Suprapubic skin (tissue), 4 donors: ENCODE results near the gene NAXD.

Experiments used
- CTCF ChIP-seq, 2 donors: fragments of 200-600 bp in 1 of 2; fragments of 450-650 bp in 1 of 2; sonication (generic) in 1 of 2; IDR thresholded peaks; one replicate each; pipeline ENCODE4 v1.5.1; 2016 to 2019; ENCODE audit warnings: antibody characterized with exemption in 2 of 2, mild to moderate bottlenecking in 1 of 2, moderate library complexity in 1 of 2
- POLR2A ChIP-seq, 2 donors: fragments of 450-650 bp; IDR thresholded peaks; one replicate each; pipeline ENCODE4 v1.6.1; 2017; ENCODE audit warnings: antibody characterized with exemption in 2 of 2, mild to moderate bottlenecking in 2 of 2, moderate library complexity in 2 of 2
- POLR2AphosphoS5 ChIP-seq, 3 donors: sonication (generic); formaldehyde crosslinking; IDR thresholded peaks; one replicate each; pipeline ENCODE4 v1.6.1; 2017; ENCODE audit warnings: antibody characterized with exemption in 3 of 3

DNA sequence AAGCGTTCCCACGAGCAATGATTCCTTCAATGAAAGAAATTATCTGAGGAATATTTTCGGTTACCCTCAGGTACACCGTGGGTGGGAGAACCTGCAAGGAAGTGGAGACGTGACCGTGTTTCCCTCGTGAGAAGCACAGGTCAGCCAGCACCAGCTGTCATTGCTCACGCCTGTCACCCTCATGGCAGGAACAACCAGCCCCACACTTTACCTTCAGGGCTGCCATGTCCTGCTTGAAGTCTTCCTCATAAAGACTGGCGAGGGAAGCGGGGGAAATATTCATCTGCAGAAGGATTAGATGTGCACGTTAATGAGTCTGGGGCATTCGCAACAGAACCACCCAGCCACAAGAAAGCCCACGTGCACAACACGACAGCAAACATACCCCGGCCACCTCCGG is 72.4 kb downstream of the NAXD start:
- TF ChIP-seq CTCF (IDR thresholded peaks at IDR 0.05) (no peak), POLR2A (IDR thresholded peaks at IDR 0.05) (no peak), POLR2AphosphoS5 (IDR thresholded peaks at IDR 0.05) (no peak)
